Measurements from ENCODE around the gene CCL3.

GRCh38 chr17:36107660-36108059 lies 17.7 kb upstream of the CCL3 start:
- TF ChIP-seq CTCF (IDR thresholded peaks at IDR 0.05; ENCODE audit: insufficient read depth, low read depth, low read length) (no peak), EZH2 (IDR thresholded peaks at IDR 0.05; ENCODE audit: insufficient read depth, low read length) (no peak)

Data from astrocyte (in vitro differentiated cells and primary cell).